Caco-2 (cell line): ENCODE results near the gene ZNHIT2. TPM values are rescaled to one million over a fixed set of nuclear protein-coding genes. Genes with fewer than 3 reads are reported as not detected.
"Not testable (repeated sequence)": the region's sequence is repeated elsewhere in the genome, so short reads cannot be mapped to it uniquely, and the experiment has no call there.

Experiments
- BruUV-seq: library from RNA; stranded (reverse); fragments of 400-500 nt; replicated peaks from 2 replicates; lab custom pipeline; 2021; lab: Mats Ljungman, UMichigan
- CTCF ChIA-PET: fragments of 300-600 bp; sonication (Branson Sonifier 250); formaldehyde crosslinking; loops from one replicate; lab custom pipeline; 2022; ENCODE audit warnings: antibody characterized with exemption; lab: Charles Lee
- POLR2A ChIA-PET: fragments of 300-600 bp; sonication (Branson Sonifier 250); formaldehyde crosslinking; loops from one replicate; lab custom pipeline; 2022; ENCODE audit warnings: antibody characterized with exemption; lab: Charles Lee
- DNase-seq, 2 experiments: peaks; one replicate each; pipeline versions ENCODE4 v3.0.0 to v3.0.0-alpha.2; 2020 to 2022
- H3K27me3 ChIP-seq: replicated peaks from 2 replicates; pipeline ENCODE4 v1.6.0; 2011; ENCODE audit warnings: low read length; ENCODE audit not compliant: control insufficient read depth, insufficient read depth
- H3K36me3 ChIP-seq: 2 replicates; pipeline ENCODE4 v1.5.1; 2011; ENCODE audit warnings: low read length; ENCODE audit not compliant: control insufficient read depth, insufficient read depth
- H3K4me1 ChIP-seq: fragments of 250-450 bp; sonication (Bioruptor Pico); 2 replicates; pipeline ENCODE4 v1.5.1; 2020; ENCODE audit warnings: mild to moderate bottlenecking
- H3K4me3 ChIP-seq: 2 replicates; pipeline ENCODE4 v1.5.1; 2011; ENCODE audit warnings: low read depth, mild to moderate bottlenecking, control low read depth, low read length
- H3K9me3 ChIP-seq: fragments of 250-450 bp; sonication (Bioruptor Pico); 2 replicates; pipeline ENCODE4 v1.5.1; 2020; ENCODE audit warnings: mild to moderate bottlenecking, moderate library complexity
- H3K27ac Mint-ChIP-seq: one replicate; pipeline ENCODE4 v1.8.0; 2022; ENCODE audit warnings: mixed read lengths; ENCODE audit not compliant: unreplicated experiment
- H3K27me3 Mint-ChIP-seq: one replicate; pipeline ENCODE4 v1.8.0; 2022; ENCODE audit warnings: mixed read lengths; ENCODE audit not compliant: insufficient read depth, unreplicated experiment
- H3K36me3 Mint-ChIP-seq: one replicate; pipeline ENCODE4 v1.8.0; 2022; ENCODE audit warnings: mild to moderate bottlenecking, mixed read lengths; ENCODE audit not compliant: insufficient read depth, unreplicated experiment
- H3K4me1 Mint-ChIP-seq: one replicate; pipeline ENCODE4 v1.8.0; 2022; ENCODE audit warnings: low read depth, mixed read lengths; ENCODE audit not compliant: unreplicated experiment
- H3K4me3 Mint-ChIP-seq: one replicate; pipeline ENCODE4 v1.8.0; 2022; ENCODE audit warnings: mild to moderate bottlenecking, moderate library complexity, mixed read lengths; ENCODE audit not compliant: unreplicated experiment
- H3K9me3 Mint-ChIP-seq: one replicate; pipeline ENCODE4 v1.8.0; 2022; ENCODE audit warnings: mixed read lengths; ENCODE audit not compliant: unreplicated experiment
- intact Hi-C: fragments of 100-400 bp; cut with micrococcal nuclease; formaldehyde crosslinking; loops from one replicate; pipeline ENCODE4 v1.10.0; 2022; ENCODE audit not compliant: unreplicated experiment
- total RNA-seq: library from RNA; stranded (reverse); gene quantifications from 2 replicates; pipeline ENCODE4 v1.2.3, GENCODE V29; 2022
- TF ChIP-seq, protein P1 (sequence below), 2 experiments: fragments of 200-600 bp in 1 of 2; IDR thresholded peaks; 1 replicate in 1 of 2; 2 replicates in 1 of 2; pipeline versions ENCODE4 v1.5.1 to v1.8.0; 2011 to 2022; ENCODE audit warnings: antibody characterized with exemption in 1 of 2, control low read depth in 1 of 2, inconsistent platforms in 1 of 2, low read depth in 1 of 2, low read length in 1 of 2, mild to moderate bottlenecking in 1 of 2, moderate library complexity in 1 of 2; ENCODE audit not compliant: insufficient read depth in 1 of 2, severe bottlenecking in 1 of 2, unreplicated experiment in 1 of 2

Gene ZNHIT2
- total RNA-seq, 1 experiment from 2014 or later: 14.7 TPM

DNA sequence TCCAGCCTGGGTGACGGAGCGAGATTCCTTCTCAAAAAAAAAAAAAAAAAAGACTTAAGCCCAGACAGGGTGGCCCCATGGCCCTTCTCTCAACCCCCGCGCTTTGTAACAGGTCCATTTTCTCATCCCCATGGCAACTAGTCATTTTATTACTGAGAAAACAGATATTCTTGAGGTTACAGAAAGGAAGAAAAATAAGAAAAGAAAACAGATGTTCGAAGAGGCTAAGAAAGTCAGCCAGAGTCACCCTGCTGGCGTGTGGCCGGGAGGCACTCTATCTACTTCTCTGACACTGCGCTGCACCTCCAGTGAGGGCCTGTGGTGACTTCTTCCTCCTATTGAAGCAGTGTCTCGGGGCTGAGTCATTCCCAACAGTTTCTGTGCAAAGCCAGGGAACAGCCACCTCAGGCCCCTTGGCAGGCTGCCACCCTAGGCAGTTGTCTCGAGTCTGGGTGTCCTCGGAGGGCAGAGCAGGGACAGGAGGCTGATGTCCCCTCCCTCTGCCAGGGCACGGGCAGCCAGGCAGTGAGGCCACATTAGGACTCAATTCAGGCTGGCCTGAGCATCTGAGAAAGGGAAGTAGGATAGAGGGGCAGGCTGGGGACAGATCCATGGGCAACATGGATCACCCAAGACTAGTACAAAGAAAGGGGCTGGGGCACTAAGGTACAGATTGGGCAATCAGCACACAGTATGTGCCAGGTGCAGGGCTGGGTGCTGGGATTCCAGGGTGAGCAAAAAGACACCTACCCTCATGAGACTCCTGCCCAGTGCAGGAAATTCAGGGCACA is 33.2 kb upstream of the ZNHIT2 start:
- H3K4me1 ChIP-seq: no peaks in the 10 kb centered on the region
- BruUV-seq: no TSS peak
- no peak overlapping the region for H3K4me3 ChIP-seq
- no peak for DNase-seq
- CTCF ChIA-PET: no interaction called here
- no peaks in the 10 kb centered on the region for H3K27me3 Mint-ChIP-seq
- H3K36me3 Mint-ChIP-seq: no peaks in the 10 kb centered on the region
- H3K36me3 ChIP-seq: no peaks in the 10 kb centered on the region
- H3K9me3 ChIP-seq: peaks cover 11% of the 10 kb centered on the region; the same call in 1 of the 2 replicates
- H3K4me3 Mint-ChIP-seq: no peak overlapping the region
- POLR2A ChIA-PET: no interaction called here
- intact Hi-C loops: no loop called here
- no peak overlapping the region for H3K27ac Mint-ChIP-seq
- H3K27me3 ChIP-seq: no peaks in the 10 kb centered on the region; the same call in none of the 2 replicates
- H3K4me1 Mint-ChIP-seq: peaks cover 6% of the 10 kb centered on the region
- TF ChIP-seq, protein P1, sequence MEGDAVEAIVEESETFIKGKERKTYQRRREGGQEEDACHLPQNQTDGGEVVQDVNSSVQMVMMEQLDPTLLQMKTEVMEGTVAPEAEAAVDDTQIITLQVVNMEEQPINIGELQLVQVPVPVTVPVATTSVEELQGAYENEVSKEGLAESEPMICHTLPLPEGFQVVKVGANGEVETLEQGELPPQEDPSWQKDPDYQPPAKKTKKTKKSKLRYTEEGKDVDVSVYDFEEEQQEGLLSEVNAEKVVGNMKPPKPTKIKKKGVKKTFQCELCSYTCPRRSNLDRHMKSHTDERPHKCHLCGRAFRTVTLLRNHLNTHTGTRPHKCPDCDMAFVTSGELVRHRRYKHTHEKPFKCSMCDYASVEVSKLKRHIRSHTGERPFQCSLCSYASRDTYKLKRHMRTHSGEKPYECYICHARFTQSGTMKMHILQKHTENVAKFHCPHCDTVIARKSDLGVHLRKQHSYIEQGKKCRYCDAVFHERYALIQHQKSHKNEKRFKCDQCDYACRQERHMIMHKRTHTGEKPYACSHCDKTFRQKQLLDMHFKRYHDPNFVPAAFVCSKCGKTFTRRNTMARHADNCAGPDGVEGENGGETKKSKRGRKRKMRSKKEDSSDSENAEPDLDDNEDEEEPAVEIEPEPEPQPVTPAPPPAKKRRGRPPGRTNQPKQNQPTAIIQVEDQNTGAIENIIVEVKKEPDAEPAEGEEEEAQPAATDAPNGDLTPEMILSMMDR (IDR thresholded peaks at IDR 0.05; ENCODE audit: insufficient read depth in 1 of 2, low read depth in 1 of 2, low read length in 1 of 2, severe bottlenecking in 1 of 2, unreplicated experiment in 1 of 2): no peak
- no peaks in the 10 kb centered on the region for H3K9me3 Mint-ChIP-seq

DNA sequence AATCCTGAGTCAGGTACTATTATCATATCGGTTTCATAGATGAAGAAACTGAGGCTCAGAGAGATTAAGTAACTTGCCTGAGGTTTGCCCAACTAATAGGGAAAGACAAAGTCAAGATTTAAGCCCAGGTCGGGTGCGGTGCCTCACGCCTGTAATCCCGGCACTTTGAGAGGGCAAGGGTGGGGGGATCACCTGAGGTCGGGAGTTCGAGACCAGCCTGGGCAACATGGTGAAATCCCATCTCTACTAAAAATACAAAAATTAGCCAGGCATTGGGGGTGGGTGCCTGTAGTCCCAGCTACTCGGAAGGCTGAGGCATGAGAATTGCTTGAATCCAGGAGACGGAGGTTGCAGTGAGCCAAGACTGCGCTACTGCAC is 32.6 kb upstream of the ZNHIT2 start:
- peaks cover 11% of the 10 kb centered on the region; the same call in 1 of the 2 replicates for H3K9me3 ChIP-seq
- H3K36me3 ChIP-seq, H3K27me3 ChIP-seq, H3K9me3 Mint-ChIP-seq, intact Hi-C loops, H3K4me1 ChIP-seq, H3K4me3 Mint-ChIP-seq, H3K4me3 ChIP-seq, DNase-seq, H3K36me3 Mint-ChIP-seq, BruUV-seq, POLR2A ChIA-PET, H3K4me1 Mint-ChIP-seq, H3K27ac Mint-ChIP-seq, H3K27me3 Mint-ChIP-seq, CTCF ChIA-PET: not testable (repeated sequence)

DNA sequence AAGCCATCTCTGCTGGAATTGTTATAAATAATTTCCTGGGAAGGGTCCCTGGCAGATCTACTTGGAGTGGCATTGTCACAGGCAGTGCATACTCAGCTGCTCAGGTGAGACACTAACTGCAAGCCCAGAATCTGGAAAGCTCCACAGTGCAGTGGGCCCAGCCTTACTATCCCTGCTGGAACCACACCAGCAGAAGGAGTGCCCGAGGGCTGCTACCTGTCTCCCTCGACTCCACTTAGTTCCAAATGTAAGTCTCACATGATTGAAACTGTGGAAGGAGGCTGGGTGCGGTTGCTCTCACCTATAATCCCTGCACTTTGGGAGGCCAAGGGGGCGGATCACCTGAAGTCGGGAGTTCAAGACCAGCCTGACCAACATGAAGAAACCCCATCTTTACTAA is 31.2 kb upstream of the ZNHIT2 start:
- H3K4me3 Mint-ChIP-seq: no peak overlapping the region
- no peak overlapping the region for H3K27ac Mint-ChIP-seq

More for the DNA sequence above, 31.2 kb upstream of the ZNHIT2 start:
- peaks cover 11% of the 10 kb centered on the region; the same call in 1 of the 2 replicates for H3K9me3 ChIP-seq
- H3K4me1 Mint-ChIP-seq: peaks cover 5% of the 10 kb centered on the region
- no peaks in the 10 kb centered on the region; the same call in none of the 2 replicates for H3K27me3 ChIP-seq
- DNase-seq: no peak
- ChIA-PET POLR2A (no interaction called here), CTCF (interaction anchor here (0.9 kb wide), 1 partner anchor 13 kb away, joined by 3 read pairs; no protein-coding TSS in a partner anchor)
- TF ChIP-seq, protein P1 (IDR thresholded peaks at IDR 0.05; ENCODE audit: insufficient read depth in 1 of 2, low read depth in 1 of 2, low read length in 1 of 2, severe bottlenecking in 1 of 2, unreplicated experiment in 1 of 2): no peak
- H3K36me3 ChIP-seq: no peaks in the 10 kb centered on the region
- no peaks in the 10 kb centered on the region for H3K27me3 Mint-ChIP-seq
- H3K36me3 Mint-ChIP-seq: no peaks in the 10 kb centered on the region
- intact Hi-C loops: no loop called here
- BruUV-seq: no TSS peak
- H3K4me1 ChIP-seq: no peaks in the 10 kb centered on the region
- H3K9me3 Mint-ChIP-seq: no peaks in the 10 kb centered on the region
- no peak overlapping the region for H3K4me3 ChIP-seq
